ENCODE measurements around the gene KCNMA1. TPM values are rescaled to one million over a fixed set of nuclear protein-coding genes. Genes with fewer than 3 reads are reported as not detected.

Gene KCNMA1
- total RNA-seq, 4 donors from 2014 or later: 10.1 to 32.6 (median 20.1) TPM

DNA sequence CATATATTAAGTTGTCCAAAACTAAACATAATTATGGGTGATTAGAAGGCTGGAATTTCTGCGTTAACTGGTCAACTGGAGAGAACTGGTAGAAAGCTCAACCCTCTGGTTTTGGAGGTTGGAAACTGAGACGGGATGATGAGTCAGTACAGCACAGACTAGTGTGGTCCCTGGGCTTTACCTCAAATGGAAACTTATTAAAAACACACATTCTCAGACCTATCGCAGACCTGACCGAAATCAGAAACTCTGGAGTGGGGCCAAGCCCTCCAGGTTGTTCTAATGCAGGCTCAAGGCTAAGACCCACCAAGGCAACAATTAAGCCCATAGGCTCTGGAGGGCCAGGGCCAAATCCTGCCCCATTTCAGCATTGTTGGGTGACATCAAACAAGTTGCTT lies 136.9 kb downstream of the KCNMA1 start:
- no peak for TF ChIP-seq CTCF (IDR thresholded peaks at IDR 0.05)
- ATAC-seq (ENCODE audit: low FRiP score) (no peak), DNase-seq (ENCODE audit: low spot score) (no peak)

DNA sequence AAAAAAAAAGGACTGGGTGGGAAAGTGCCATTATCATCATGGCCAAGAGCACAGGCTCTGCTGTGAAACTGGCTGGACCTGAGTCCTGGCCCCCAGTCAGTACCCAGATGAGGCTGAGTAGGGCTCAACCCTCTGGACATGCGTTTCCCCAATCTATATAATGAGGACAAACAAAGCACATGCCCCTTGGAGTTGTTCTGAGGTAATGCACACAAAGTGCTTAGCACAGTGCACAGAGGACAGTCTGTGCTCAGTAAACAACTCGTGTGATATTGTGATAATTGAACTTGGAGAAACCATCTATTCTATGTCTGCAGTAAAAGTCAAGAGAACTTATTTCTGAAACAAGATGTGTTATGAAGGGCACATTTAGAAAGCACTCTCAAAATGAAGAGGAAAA lies 138.8 kb downstream of the KCNMA1 start:
- DNase-seq (ENCODE audit: low spot score) (no peak), ATAC-seq (ENCODE audit: low FRiP score) (no peak)
- no peak for TF ChIP-seq CTCF (IDR thresholded peaks at IDR 0.05)

- no peak for TF ChIP-seq CTCF (IDR thresholded peaks at IDR 0.05)
- DNase-seq (ENCODE audit: low spot score) (no peak), ATAC-seq (ENCODE audit: low FRiP score) (no peak)
Measured at GRCh38 chr10:77498210-77498609, 139.4 kb downstream of the KCNMA1 start.

DNA sequence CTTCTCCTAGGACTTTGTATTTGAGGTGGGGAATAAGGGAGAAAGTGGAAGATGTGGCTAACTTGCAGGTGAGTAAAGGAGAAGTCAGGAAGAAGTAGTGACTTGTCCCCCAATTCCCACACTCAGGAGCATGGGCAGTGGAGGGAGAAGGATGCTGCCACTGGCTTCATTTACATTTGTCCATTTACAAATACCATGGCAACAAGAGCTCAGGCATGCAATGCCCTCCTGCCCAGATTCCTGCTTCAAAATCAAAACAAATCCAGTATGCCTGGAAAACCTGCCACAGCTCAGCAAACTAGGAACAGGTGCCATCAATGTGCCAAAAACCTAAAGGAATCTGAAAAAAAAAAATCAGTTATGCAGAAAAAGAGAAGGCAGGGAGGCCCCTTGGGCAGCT lies 139.9 kb downstream of the KCNMA1 start:
- no peak for ATAC-seq (ENCODE audit: low FRiP score)

GRCh38 chr10:77496941-77497420 lies 140.6 kb downstream of the KCNMA1 start:
- DNase-seq (ENCODE audit: low spot score) (no peak), ATAC-seq (ENCODE audit: low FRiP score) (no peak)
- TF ChIP-seq CTCF (IDR thresholded peaks at IDR 0.05): no peak

More for the DNA sequence above, 139.9 kb downstream of the KCNMA1 start:
- DNase-seq (ENCODE audit: low spot score): no peak
- no peak for TF ChIP-seq CTCF (IDR thresholded peaks at IDR 0.05)

DNA sequence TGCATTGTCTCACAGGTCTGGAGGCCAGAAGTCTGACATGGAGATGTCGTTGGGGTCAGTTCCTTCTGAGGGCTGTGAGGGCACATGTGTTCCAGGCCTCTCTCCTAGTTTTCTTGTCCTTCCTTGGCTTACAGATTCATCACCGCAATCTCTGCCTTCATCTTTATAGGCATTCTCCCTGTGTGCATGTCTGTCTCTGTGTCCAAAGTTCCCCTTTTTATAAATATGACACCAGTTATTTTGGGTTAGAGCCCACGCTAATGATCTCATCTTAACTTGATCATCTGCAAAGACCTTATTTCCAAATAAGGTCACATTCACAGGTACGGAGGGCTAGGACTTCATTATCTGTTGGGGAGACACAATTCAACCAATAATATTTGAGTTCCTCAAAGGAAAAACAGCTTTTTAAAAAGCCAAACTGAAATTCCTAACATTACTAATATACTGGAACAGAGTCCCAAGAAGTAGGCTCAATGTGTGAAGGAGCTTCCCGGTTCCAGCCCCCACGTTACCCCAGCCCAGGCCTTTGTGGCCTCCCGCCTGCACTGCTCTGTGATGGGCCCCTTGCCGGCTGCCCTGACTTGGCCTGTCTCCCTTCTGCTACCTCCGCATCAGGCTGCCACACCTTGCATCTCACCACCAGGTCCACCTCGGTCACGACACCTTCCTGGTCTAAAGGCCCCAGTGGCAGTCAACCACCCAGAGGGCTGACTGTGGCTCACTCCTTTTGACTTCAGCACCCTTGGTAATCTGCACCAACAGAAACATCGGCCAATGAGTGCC lies 142.7 kb downstream of the KCNMA1 start:
- DNase-seq (ENCODE audit: low spot score): no peak
- TF ChIP-seq CTCF (IDR thresholded peaks at IDR 0.05): no peak
- ATAC-seq (ENCODE audit: low FRiP score): no peak

DNA sequence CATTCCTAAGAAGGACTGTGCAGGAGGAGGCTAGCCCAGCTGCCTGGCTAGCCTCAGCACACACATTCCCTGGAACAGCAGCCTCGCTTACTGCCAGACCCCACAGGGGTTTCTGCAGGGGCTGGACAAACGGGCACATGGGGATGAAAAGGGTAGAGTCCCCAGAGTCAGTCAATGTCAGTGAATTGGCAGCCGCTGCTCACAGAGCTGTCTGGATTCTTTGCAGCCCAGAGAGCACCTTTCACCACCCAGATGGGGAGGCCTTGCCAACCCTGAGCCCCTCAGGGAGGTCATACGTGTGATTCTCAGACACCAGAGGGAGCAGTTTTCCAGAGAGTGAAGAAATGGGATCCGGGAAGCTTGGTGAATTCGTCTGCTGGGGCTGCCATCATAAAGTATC lies 143.3 kb downstream of the KCNMA1 start:
- ATAC-seq (ENCODE audit: low FRiP score) (no peak), DNase-seq (ENCODE audit: low spot score) (no peak)
- no peak for TF ChIP-seq CTCF (IDR thresholded peaks at IDR 0.05)
